K562 (cell line): ENCODE results near the gene KRIT1. TPM values are rescaled to one million over a fixed set of nuclear protein-coding genes. Genes with fewer than 3 reads are reported as not detected.

ENCODE experiments used
- CHD4 ChIP-seq: fragments of 200-600 bp; sonication (generic); IDR thresholded peaks from 3 replicates; pipeline ENCODE4 v1.6.1; 2012; ENCODE audit warnings: low read depth, mild to moderate bottlenecking, mixed read lengths, low read length, inconsistent platforms; ENCODE audit not compliant: insufficient read depth, insufficient replicate concordance, poor library complexity, severe bottlenecking
- CREM ChIP-seq: IDR thresholded peaks from 2 replicates; pipeline ENCODE4 v1.6.1; 2014; ENCODE audit warnings: antibody characterized with exemption, low read depth
- DPF2 ChIP-seq: fragments of 450-650 bp; IDR thresholded peaks from 2 replicates; pipeline ENCODE4 v1.6.1; 2016
- E2F1 ChIP-seq: sonication (generic); formaldehyde crosslinking; IDR thresholded peaks from 2 replicates; pipeline ENCODE4 v1.8.1; 2023; ENCODE audit warnings: mild to moderate bottlenecking, missing genetic modification reagents, moderate library complexity
- ESRRA ChIP-seq: fragments of 450-650 bp; IDR thresholded peaks from 2 replicates; pipeline ENCODE4 v1.6.1; 2014; ENCODE audit warnings: low read depth, mild to moderate bottlenecking, moderate library complexity, borderline replicate concordance
- FOS ChIP-seq: IDR thresholded peaks from 3 replicates; pipeline ENCODE4 v1.6.1; 2011; ENCODE audit not compliant: insufficient read length; ENCODE audit errors: extremely low read depth
- GABPB2 ChIP-seq: fragments of 250-450 bp; sonication (Bioruptor Pico); conservative IDR thresholded peaks from 2 replicates; pipeline ENCODE4 v1.5.1; 2021; ENCODE audit warnings: mild to moderate bottlenecking
- KLF13 ChIP-seq: fragments of 450-650 bp; IDR thresholded peaks from 2 replicates; pipeline ENCODE4 v1.6.1; 2016; ENCODE audit warnings: missing genetic modification characterization, low read depth, mild to moderate bottlenecking, missing compliant biosample characterization, moderate library complexity, borderline replicate concordance
- MLX ChIP-seq, 2 experiments: fragments of 450-650 bp in 1 of 2; sonication (generic) in 1 of 2; formaldehyde crosslinking; conservative IDR thresholded peaks; 2 replicates each; pipeline versions ENCODE4 v1.4.0 to v1.8.1; 2020 to 2022; ENCODE audit warnings: mild to moderate bottlenecking in 1 of 2, missing genetic modification reagents in 1 of 2
- MTA3 ChIP-seq: fragments of 450-650 bp; formaldehyde crosslinking; IDR thresholded peaks from 2 replicates; pipeline ENCODE4 v1.6.1; 2017; ENCODE audit warnings: mild to moderate bottlenecking, borderline replicate concordance
- NRF1 ChIP-seq, 2 experiments: fragments of 450-650 bp; IDR thresholded peaks in 1 of 2; conservative IDR thresholded peaks in 1 of 2; 2 replicates each; pipeline ENCODE4 v1.6.1; 2014; ENCODE audit warnings: mild to moderate bottlenecking in 2 of 2
- POLR3A ChIP-seq: IDR thresholded peaks from 2 replicates; pipeline ENCODE4 v1.6.1; 2011; ENCODE audit warnings: borderline replicate concordance, mild to moderate bottlenecking, moderate library complexity; ENCODE audit not compliant: insufficient read length, insufficient read depth; ENCODE audit errors: extremely low read depth
- SMAD4 ChIP-seq: fragments of 250-450 bp; sonication (Bioruptor Pico); conservative IDR thresholded peaks from 2 replicates; pipeline ENCODE4 v1.8.0; 2021; ENCODE audit warnings: inconsistent platforms, mild to moderate bottlenecking, moderate library complexity
- TCF7L2 ChIP-seq: fragments of 150-350 bp; IDR thresholded peaks from 2 replicates; pipeline ENCODE4 v1.6.1; 2016; ENCODE audit warnings: low read depth, mild to moderate bottlenecking, low read length, moderate library complexity
- USF2 ChIP-seq: sonication (generic); formaldehyde crosslinking; IDR thresholded peaks from 2 replicates; pipeline ENCODE4 v1.5.0; 2020; ENCODE audit warnings: missing genetic modification reagents
- XRCC3 ChIP-seq: fragments of 450-650 bp; IDR thresholded peaks from 2 replicates; pipeline ENCODE4 v1.6.1; 2017; ENCODE audit warnings: mild to moderate bottlenecking, moderate library complexity
- ZNF184 ChIP-seq: sonication (generic); formaldehyde crosslinking; IDR thresholded peaks from 2 replicates; pipeline ENCODE4 v1.5.0; 2020; ENCODE audit warnings: missing genetic modification reagents
- ZNF3 ChIP-seq: fragments of 250-450 bp; sonication (Bioruptor Pico); IDR thresholded peaks from 2 replicates; pipeline ENCODE4 v1.5.0; 2021; ENCODE audit warnings: mild to moderate bottlenecking, moderate library complexity
- ZNF592 ChIP-seq: fragments of 450-650 bp; IDR thresholded peaks from 2 replicates; pipeline ENCODE4 v1.6.1; 2017; ENCODE audit warnings: antibody characterized with exemption, mild to moderate bottlenecking
- polyA plus RNA-seq, 8 experiments: library from polyadenylated mRNA; depleted of rRNA in 4 of 8; stranded (reverse) in 5 of 8; unstranded in 3 of 8; fragments of >200 nt; fragmentation: Nextera tagmentation in 2 of 8; fragmentation: Illumina TruSeq in 1 of 8; extraction: Ambion mirVana in 2 of 8; extraction: Trizol in 1 of 8; gene quantifications; 2 replicates each; pipeline versions ENCODE4 v1.2.1 to v1.2.3, GENCODE V29; 2011 to 2014; ENCODE audit warnings: inconsistent platforms in 1 of 8, missing spikeins in 1 of 8
- total RNA-seq, 7 experiments: library from RNA; depleted of rRNA in 6 of 7; stranded (reverse); fragments of >200 nt in 6 of 7; fragmentation: Illumina TruSeq in 2 of 7; extraction: Trizol in 2 of 7; gene quantifications; 2 replicates each; pipeline versions ENCODE4 v1.2.1 to v1.2.3, GENCODE V29; 2011 to 2021; ENCODE audit warnings: low replicate concordance in 1 of 7
- TF ChIP-seq, protein P1 (sequence below): fragments of 250-450 bp; sonication (Bioruptor Pico); IDR thresholded peaks from 2 replicates; pipeline ENCODE4 v1.6.1; 2021; ENCODE audit warnings: mild to moderate bottlenecking

Gene KRIT1
- total and polyA plus RNA-seq, 9 of the 15 experiments (the other 6 are each of a cell fraction or from before 2014, with no cell fraction given) = 21.5 to 81.4 (median 55.9) TPM

DNA sequence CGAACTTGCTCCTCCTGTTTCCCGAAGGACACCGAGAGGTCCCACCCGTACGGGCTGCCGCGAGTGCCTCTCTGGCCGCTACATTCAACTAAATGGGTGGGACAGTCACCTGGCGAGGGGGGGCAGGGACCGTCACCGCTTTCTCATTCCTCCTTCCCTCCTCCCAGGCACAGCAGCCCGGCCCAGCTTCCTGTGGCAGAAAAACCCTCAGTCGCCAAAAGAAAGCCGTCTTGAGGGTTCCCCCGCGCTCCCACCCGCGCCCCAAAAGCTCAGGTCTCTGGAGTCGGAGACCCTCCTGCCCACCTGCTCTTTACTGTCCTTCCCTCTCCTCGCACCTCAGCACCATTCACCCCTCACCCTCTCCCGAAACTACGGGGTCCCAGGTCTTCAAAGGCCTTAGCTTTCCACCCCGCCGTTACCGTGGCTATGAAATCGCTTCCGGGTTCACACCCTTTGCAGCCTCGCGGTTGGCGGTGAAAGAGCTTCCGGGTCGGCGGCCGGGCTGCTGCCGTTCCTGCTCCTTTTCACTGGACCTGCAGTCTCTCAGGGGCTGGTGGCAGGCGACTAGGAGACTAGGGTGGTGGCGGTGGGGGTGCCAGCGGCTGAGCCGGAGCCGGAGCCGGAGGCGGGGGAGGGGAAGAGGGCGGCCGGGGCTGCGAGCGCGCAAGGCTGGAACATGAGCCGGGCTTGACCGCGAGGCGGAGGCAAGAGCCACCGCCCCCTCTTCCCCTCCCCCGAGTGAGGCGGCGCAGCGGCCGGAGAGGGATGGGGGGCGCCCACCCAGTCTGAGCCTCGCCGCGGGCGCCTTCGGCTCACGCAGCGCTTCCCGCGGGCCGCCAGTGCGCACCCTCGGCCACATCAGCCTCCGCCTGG lies at the start of gene KRIT1, which contains the start of gene ANKIB1 (continued):
- TF ChIP-seq SMAD4 (CRISPR knock-in tag) = peak; percentile 9; the same call in 1 of the 2 replicates
- no peak for TF ChIP-seq E2F1 (CRISPR knock-in tag)
- no peak for TF ChIP-seq MLX (CRISPR knock-in tag; conservative IDR thresholded peaks at IDR 0.05)
- TF ChIP-seq ZNF3 = no peak
- no peak for TF ChIP-seq FOS
- TF ChIP-seq POLR3A = no peak
- no peak for TF ChIP-seq ZNF184 (CRISPR knock-in tag)
- TF ChIP-seq DPF2 = no peak
- TF ChIP-seq CREM = peak; percentile 48
- TF ChIP-seq, protein P1, sequence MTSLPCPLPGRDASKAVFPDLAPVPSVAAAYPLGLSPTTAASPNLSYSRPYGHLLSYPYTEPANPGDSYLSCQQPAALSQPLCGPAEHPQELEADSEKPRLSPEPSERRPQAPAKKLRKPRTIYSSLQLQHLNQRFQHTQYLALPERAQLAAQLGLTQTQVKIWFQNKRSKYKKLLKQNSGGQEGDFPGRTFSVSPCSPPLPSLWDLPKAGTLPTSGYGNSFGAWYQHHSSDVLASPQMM (CRISPR knock-in tag) = no peak
- TF ChIP-seq NRF1 (conservative IDR thresholded peaks at IDR 0.05 in 1 of 2, IDR thresholded peaks at IDR 0.05 in 1 of 2) = peak; percentile 73 to 76
- no peak for TF ChIP-seq KLF13 (tag)
- no peak for TF ChIP-seq MTA3
- TF ChIP-seq ZNF592 = peak; percentile 70; the same call in 1 of the 2 replicates
- TF ChIP-seq TCF7L2 = no peak
- no peak for TF ChIP-seq XRCC3
- TF ChIP-seq ESRRA = 0 out of 2 replicates have a peak, but pooled peaks have one; percentile 67
- peak; percentile 55 for TF ChIP-seq CHD4
- no peak for TF ChIP-seq USF2 (CRISPR knock-in tag)
- no peak for TF ChIP-seq GABPB2
